Loucy (cell line): ENCODE results near the gene GPLD1.

Experiments
- CTCF ChIP-seq: fragments of 200-600 bp; sonication (generic); conservative IDR thresholded peaks from 2 replicates; pipeline ENCODE4 v1.5.1; 2014; ENCODE audit warnings: mild to moderate bottlenecking, antibody characterized with exemption, low read length
- EZH2phosphoT487 ChIP-seq: fragments of 200-600 bp; IDR thresholded peaks from 2 replicates; pipeline ENCODE4 v1.6.1; 2018; ENCODE audit warnings: antibody characterized with exemption, mild to moderate bottlenecking, moderate library complexity, borderline replicate concordance

- no peak for TF ChIP-seq CTCF
- TF ChIP-seq EZH2phosphoT487, result no peak
Observed at GRCh38 chr6:24410622-24411021, 78.8 kb downstream of the GPLD1 start.
